ENCODE measurements around the gene NOS1AP. TPM values are rescaled to one million over a fixed set of nuclear protein-coding genes. Genes with fewer than 3 reads are reported as not detected.

The NOS1AP gene
- total and polyA plus RNA-seq, 2 donors (not counting 3 experiments of a cell fraction or from before 2014, with no cell fraction given) = 1.3 to 5.4 TPM

- FAIRE-seq = no peak
- Histone ChIP-seq H3K4me1 (ENCODE audit: control insufficient read depth, extremely low read depth, insufficient read depth, low read length) (no peaks in the 10 kb centered on the region), H2AFZ (ENCODE audit: low read depth, low read length) (no peak overlapping the region), H3K9me1 (replicated peaks; ENCODE audit: control insufficient read depth, extremely low read depth, insufficient read depth, low read length) (no peaks in the 10 kb centered on the region), H3K4me3 (replicated peaks in 1 of 3; ENCODE audit: insufficient read depth in 1 of 3, low read depth in 1 of 3, low read length in 3 of 3) (no peak overlapping the region), H3K27me3 (ENCODE audit: control insufficient read depth in 2 of 2, insufficient read depth in 2 of 2, low read length in 2 of 2) (no peaks in the 10 kb centered on the region), H3K27ac (ENCODE audit: insufficient read depth, low read depth, low read length) (no peak overlapping the region), H3K9ac (replicated peaks; ENCODE audit: extremely low read depth, insufficient read depth, low read length) (no peak overlapping the region), H3K36me3 (ENCODE audit: control insufficient read depth in 2 of 2, extremely low read depth in 1 of 2, insufficient read depth in 2 of 2, low read length in 2 of 2) (no peaks in the 10 kb centered on the region), H3K9me3 (replicated peaks; ENCODE audit: control insufficient read depth, insufficient read depth, low read length) (no peaks in the 10 kb centered on the region), H3K4me2 (ENCODE audit: insufficient read depth, low read length) (no peak overlapping the region), H4K20me1 (replicated peaks; ENCODE audit: control insufficient read depth, extremely low read depth, insufficient read depth, low read length) (no peaks in the 10 kb centered on the region), H3K79me2 (ENCODE audit: control insufficient read depth, insufficient read depth, low read length) (no peaks in the 10 kb centered on the region)
- BruUV-seq (replicated peaks) = no TSS peak
- POLR2A ChIA-PET = no interaction called here
- CTCF ChIA-PET = interaction anchor here (0.9 kb wide), 1 partner anchor 16 kb away, joined by 3 read pairs; no protein-coding TSS in a partner anchor
- no peak for DNase-seq (ENCODE audit: low read depth, low spot score)
- TF ChIP-seq EZH2 (IDR thresholded peaks at IDR 0.05; ENCODE audit: borderline replicate concordance, low read depth, low read length, severe bottlenecking) (no peak), MYC (IDR thresholded peaks at IDR 0.05; ENCODE audit: low read depth, low read length) (no peak), JUN (IDR thresholded peaks at IDR 0.05; ENCODE audit: borderline replicate concordance, insufficient read depth, insufficient read length, low read depth) (no peak), GATA2 (IDR thresholded peaks at IDR 0.05; ENCODE audit: insufficient read depth, insufficient read length, low read depth, low read length) (no peak), POLR2AphosphoS5 (IDR thresholded peaks at IDR 0.05; ENCODE audit: insufficient read depth, low read depth, low read length) (no peak), CTCF (IDR thresholded peaks at IDR 0.05; ENCODE audit: extremely low read depth in 1 of 2, insufficient read depth in 1 of 2, low read depth in 1 of 2, low read length in 2 of 2) (no peak)
- dilution Hi-C loops (cut with MboI; ENCODE audit: extremely low pct_ligation_motif_present, low sequenced_read_pairs) (no loop called here), intact Hi-C loops (cut with micrococcal nuclease) (no loop called here)
Measured at GRCh38 chr1:162259894-162260455, 190.5 kb downstream of the NOS1AP start.
